ENCODE measurements around the gene RNH1.

The RNH1 gene

DNA sequence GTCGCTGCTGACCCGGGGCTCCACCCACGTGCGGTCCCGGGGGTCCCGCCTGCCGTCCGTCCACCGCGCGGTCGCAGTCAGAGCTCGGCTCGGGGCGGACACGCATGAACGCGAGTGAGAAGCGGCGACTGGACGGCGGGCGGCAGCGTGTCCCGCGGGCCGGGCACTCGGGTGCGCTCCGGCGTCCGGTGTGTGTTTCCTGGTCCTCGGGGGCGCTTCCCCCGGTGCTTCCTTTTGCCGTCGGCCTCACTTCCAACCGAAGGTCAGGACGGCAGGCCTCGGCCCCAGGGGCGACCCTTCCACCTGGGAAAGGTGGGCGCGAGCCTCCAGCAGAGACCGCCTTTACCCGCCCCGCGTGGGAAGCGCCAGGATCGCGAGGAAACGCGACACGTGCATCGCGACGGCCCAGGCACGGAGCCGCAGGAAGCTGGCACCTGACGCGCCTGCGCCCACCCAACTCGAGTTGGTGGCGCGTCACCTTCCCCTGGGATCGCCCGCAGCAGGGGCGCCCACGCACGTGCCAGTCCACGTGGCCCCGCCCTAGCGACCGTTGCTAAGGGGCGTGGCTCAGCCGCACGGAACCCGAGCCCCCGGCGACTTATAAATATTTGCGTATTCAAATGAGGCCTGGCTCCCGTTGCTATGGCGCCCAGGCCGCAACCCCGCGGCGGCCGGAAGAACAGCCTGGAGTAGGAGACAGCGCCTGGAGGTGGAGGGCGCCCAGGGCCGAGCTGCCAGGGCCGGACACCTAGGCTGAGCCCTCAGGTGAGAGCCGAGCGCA is 30.0 kb upstream of the RNH1 start, which contains the start of gene LRRC56:
LRRC56 (plus strand) TSS at position 687 of the 781 bp plus-strand sequence. CDS start 3,158 bp downstream, outside the sequence.
- peak; percentile 96 for DNase-seq

DNA sequence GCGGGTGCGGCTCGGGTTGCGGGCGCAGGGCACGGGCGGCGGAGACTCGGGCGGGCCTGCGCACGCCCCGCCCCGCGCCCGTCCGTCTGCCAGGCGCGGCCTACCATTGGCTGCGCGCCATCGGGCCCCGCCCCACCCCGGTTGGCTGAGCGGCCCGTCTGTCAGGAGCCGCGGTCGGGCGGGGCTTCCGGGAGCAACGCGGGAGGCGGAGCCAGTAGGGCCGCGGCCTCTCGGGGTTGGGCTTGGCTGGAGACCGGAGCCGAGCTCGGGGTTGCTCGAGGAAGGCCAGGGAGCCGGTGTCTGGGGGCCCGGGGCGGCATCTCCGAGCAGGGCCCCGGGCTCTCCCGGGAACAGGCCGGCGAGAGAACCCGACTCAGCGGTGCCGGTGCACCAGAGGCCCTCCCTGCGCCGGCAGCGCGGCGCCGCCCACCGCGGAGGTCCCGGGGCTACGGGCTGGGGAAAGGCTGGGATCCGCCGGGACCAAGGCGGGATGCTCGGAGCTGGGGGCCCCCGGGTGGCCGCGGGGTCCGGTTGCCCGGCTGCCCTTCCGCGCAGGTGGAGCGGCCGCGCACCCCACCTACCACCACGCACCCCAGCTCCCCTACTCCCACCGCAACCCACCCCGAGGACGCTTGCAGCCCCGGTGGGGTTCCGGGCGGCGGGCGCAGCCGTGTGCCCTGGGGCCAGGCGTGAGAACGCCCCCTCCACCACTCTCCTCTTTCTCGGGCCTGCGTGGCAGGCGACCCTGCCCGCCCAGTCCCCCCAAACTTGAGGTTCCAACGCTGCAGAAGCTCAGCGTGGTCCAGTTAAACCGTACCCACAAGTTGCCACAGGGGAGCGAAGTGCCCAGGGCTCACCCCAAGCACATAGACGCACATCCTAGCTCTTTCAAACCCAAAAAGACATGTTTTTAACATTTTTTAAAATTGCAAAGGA is 28.7 kb upstream of the RNH1 start, which contains the start of gene HRAS:
HRAS (minus strand) TSS at position 58 of the 936 bp plus-strand sequence.
- peak; percentile 97 for DNase-seq

DNA sequence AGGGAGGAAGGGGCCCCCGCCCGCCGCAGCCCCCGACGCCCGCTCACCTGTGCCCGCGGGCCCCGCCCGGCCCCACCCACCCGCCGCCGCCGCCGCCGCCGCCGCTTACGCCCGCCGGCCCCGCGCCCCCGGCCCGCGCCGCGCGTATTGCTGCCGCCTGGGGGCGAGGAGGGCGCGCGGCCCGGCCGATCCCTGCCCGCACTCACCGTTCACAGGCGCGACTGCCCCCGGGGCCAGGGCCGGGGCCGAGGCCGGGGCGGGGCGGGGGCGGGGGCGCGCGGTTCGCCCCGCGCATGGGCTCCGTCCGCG is 28.1 kb upstream of the RNH1 start:
- no peak for DNase-seq

DNA sequence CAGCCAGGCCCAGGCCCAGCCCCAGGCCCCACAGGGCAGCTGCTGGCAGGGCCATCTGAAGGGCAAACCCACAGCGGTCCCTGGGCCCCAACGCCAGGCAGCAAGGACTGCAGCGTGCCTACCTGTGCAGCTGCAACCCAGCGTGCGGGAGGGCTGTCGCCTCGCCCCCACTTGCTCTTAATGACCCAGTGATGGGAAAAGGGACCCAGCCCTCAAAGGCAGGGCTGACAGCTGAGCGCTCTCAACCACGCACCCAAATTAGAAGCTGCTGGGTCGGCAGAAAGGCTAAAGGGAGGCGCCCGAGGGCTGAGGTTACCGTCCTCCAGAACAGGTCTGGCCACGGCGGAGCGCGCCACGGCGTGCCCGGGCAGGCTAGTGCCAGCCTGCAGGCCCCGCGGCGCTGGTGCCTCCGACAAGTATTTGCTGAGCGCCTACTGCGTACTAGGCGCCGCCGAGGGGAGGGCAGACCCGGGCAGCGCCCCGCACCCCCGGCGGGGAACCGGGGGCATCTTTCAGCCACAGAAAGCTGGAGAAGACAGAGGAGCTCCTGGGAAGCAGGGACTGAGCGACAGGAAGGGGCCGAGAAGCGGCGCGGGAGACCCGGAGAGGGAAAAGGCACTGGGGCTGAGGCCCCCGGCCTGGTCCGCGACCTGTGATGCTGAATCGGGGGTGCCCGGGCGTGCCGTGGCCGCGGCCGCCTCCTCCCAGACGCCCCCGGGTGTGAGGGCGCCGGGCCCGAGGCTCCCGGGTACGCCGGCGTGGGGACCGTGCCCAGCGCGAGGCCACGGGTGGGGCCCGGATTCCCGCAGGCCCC is 27.6 kb upstream of the RNH1 start:
- DNase-seq: no peak

DNA sequence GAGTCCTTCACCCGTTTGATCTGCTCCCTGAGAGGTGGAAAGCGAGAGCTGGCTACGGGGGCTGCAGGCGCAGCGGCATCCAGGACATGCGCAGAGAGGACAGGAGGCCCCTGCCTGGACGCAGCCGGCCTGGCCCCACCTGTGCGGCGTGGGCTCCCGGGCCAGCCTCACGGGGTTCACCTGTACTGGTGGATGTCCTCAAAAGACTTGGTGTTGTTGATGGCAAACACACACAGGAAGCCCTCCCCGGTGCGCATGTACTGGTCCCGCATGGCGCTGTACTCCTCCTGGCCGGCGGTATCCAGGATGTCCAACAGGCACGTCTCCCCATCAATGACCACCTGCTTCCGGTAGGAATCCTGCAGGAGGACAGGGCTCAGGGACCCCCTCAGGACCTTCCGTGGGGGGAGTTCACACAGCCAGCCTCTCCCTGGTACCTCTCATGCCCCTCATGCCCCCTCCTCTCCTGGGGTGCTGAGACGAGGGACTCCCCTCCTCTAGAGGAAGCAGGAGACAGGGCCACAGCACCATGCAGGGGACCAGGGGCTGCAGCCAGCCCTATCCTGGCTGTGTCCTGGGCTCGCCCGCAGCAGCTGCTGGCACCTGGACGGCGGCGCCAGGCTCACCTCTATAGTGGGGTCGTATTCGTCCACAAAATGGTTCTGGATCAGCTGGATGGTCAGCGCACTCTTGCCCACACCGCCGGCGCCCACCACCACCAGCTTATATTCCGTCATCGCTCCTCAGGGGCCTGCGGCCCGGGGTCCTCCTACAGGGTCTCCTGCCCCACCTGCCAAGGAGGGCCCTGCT is 26.7 kb upstream of the RNH1 start:
- no peak for DNase-seq

DNA sequence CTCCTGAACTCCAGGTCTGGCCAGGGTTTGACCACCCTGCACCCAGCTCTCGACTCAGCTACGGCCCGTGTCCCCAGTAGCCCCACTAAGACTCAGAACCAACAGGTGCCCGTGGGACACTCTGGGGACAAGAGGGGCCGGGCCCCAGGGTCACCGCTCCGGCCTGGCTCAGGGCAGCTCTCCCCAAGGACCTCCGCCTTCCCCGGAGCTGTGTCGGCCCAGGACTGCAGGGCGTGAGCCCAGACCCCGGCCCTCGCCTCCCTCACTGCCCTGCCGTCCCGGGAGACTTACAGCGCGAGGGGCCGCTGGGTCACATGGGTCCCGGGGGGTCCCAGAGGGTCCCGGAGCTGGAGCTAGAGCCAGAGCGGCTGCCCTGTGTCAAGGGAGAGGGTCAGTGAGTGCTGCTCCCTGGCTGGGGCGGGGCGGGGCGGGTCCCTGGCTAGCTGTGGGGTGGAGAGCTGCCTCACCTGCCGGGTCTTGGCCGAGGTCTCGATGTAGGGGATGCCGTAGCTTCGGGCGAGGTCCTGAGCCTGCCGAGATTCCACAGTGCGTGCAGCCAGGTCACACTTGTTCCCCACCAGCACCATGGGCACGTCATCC is 26.0 kb upstream of the RNH1 start:
- no peak for DNase-seq

DNA sequence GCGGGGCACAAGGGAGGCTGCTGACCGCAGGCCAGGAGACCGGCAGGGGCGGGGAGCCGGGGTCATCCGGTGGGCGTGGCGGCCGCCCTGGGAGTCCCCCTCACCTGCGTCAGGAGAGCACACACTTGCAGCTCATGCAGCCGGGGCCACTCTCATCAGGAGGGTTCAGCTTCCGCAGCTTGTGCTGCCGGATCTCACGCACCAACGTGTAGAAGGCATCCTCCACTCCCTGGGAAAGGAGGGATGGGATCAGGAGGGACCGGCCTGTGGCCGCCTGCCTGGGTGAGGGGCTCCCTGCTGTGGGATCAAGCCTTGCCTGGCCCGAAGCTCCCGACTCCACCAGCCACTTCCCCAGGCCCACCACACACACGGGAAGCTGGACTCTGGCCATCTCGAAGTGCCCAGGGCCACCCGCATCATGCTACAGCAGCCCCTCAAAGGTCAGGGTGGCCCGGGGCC is 25.5 kb upstream of the RNH1 start:
- DNase-seq: no peak

DNA sequence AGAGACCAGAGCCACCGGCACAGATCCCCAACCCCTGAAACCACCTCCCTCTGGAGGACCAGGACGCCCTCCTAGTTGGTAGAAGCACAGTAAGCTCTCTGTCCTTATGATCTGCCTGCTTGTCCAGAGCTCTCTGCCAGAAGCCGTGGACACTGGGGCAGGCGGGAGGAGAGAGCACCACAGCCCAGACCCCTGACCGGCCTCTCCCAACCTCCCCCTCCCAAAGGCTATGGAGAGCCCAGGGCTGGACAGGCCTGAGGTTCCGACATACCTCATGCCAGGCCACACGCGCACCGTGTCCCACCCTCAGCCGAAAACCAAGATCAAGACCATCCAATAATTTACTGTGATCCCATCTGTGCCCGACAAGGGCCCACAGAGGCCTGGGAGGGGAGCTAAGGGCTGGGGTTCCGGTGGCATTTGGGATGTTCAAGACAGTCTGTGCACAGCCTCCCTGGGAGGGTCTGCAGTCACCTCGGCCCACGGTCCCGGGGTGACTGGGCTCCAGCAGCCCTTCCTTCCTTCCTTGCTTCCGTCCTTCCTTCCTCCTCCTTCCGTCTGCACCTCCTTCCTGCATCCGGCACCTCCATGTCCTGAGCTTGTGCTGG is 25.0 kb upstream of the RNH1 start:
- DNase-seq: no peak

DNA sequence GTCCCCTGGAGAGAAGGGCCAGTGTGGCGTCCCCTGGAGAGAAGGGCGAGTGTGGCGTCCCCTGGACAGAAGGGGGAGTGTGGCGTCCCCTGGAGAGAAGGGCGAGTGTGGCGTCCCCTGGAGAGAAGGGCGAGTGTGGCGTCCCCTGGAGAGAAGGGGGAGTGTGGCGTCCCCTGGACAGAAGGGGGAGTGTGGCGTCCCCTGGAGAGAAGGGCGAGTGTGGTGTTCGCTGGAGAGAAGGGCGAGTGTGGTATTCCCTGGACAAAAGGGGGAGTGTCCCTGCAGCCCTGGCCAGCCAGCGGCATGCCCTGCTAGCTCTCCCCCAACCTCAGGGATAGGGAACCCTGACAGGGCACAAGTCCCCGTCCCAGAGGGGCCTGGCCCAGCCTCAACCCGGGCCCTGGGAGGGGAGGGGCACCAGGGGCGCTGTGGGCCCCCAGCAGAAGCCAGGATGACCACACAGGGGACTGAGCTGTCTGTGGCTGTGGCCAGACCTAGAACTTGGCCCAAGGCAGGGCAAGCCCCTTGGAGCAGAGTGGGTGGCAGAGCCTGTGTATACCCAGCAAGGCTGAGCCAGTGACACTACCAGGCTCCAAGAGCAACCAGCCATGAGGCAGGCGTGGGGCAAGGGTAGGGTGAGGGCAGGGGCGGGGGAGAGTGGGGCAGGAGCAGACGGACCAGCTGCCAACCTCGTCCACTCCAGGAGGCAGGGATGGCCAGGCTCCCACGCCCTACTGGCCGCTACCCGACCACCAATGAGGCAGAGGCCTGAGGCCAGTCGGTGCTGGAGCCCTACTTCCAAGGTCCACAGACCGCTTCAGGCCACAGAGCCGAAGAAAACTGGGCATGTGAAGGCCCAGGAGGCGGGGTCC is 24.2 kb upstream of the RNH1 start:
- no peak for DNase-seq

DNA sequence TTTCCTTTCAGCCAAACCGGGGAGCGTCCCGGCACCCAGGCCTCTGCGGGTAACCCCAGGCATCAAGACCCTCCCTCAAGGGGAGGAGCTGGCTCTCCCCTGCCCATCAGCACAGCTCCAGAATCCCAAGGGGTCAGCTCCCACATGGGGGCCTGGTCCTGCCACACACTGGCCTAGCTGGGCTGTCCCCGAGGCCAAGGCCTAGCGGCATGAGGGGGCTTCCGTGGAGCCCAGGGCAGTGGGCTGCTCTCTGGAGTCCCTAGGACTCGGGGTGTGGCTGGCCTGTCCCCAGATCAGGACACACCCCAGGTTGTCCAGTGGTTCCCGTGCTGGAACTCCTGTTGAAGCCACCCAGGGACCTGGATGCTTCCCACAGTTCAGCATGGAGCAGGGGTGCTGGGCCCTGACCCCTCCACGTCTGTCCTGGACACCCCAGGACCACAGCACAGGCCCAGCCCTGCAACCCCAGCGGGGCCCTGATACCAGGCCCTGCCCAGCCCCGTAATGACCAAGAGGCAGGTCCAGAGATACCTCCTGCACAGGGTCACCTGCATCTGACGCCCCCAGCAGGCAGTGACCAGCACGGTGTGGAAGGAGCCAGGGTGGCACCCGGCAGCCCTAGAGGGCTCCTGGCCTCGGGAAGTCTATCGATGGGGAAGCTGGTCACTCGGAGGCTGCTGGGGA is 22.8 kb upstream of the RNH1 start:
- DNase-seq: no peak

DNA sequence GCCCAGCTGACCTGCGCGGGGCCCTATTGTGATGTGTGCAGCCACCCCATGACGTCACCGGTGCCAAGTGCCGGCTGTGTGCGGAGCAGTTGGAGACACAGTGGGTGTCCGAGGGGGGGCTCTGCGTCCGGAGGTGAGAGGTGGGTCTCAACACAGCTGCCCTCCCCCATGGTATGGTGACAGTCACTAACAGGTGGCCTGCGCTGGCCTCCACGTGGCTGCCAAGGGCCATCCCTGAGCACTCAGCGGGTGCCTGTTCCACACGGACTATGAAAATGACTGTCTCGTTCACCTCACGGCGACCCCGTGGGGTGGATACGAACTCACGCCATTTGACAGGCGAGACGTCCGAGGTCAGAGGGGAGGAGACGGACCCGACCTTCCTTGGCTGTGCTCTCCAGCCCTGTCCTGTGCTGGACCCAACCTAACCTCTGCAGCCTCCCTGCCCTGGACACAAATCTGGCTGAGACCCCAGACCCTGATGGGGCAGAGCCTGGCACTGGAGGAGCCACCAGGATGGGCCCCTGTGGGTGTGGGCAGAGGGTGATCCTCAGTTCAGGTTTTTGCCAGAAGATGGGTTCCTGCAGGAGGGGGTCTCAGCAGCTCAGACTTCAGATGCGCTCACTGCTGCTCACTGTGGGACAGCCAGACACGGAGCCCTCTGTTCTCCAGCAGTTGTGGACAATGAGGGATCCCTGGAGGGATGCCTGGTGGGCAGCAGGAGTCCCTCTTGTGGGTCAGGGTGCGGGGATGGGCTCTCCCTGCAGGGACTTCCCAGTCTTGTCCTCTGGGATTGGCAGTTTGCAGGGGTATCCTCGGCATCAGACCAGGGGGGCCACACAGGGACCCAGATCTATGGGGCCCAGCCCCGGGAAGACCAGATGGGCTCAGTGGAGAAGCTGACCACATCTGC is 22.0 kb upstream of the RNH1 start:
- DNase-seq: no peak

DNA sequence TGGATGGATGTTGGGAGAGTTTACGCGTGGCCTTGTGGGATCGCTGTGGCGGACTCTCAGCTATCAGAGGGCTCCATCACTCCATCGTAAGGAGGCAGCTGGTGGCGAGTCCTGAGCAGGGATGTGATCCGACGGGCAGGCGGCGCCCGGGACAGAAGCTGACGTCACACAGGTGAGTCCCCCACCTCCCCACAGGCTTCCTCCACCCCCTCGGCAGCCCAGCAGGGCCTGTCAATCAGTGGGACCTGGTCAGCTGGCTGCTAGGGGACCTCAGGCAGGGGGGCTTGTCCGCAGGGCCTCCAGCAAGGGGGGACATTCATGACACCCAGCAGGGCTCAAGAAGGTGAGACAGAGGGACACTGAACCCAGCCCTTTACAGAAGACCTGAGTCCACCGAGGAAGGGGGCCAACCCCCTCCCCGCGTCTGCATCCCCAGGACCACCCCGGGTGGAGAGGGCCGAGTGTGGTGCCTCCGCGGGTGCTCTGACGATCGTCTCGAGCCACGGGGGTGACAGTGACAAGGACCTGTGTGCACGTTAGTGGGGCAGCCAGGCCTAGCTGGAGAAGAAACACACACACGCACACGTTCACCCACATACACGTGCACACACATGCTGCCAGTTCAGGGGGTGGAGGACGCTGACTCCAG is 21.2 kb upstream of the RNH1 start:
- DNase-seq: no peak

DNA sequence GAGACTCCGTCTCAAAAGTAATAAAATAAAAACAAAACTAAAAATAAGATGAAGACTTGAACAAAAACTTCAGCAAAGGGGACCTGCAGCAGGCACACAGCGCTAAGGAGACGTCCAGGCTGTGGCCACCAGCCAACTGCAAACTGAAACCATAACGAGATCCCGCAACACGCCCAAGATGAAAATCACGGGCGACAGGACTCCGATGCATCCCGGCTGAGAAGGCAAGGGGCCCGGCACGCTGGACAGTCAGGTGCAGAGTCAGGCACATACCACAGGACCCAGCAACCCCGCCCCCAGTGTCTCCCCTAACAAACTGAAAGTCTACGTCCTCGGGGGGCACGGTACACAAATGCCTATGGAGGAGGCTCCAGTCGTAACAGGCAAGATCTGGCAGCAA is 19.1 kb upstream of the RNH1 start:
- DNase-seq: no peak

DNA sequence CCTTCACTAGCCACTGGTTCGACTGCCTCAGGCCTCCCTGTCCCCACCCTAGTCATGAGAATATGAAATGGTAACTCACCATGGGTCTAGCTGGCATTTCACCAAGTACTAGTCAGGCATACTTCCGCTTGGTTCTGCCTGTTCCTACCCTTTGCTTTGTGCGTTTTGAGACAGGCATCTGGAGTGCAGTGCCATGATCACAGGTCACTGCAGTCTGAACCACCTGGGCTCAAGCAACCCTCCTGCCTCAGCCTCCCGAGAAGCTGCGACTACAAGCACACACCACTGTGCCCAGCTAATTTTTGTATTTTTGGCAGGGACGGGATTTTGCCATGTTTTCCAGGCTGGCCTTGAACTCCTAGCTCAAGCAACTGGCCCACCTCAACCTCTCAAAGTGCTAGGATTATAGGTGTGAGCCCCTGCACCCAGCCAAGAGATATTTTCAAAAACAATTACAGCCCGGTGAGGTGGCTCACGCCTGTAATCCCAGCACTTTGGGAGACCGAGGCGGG is 14.2 kb upstream of the RNH1 start:
- no peak for DNase-seq

DNA sequence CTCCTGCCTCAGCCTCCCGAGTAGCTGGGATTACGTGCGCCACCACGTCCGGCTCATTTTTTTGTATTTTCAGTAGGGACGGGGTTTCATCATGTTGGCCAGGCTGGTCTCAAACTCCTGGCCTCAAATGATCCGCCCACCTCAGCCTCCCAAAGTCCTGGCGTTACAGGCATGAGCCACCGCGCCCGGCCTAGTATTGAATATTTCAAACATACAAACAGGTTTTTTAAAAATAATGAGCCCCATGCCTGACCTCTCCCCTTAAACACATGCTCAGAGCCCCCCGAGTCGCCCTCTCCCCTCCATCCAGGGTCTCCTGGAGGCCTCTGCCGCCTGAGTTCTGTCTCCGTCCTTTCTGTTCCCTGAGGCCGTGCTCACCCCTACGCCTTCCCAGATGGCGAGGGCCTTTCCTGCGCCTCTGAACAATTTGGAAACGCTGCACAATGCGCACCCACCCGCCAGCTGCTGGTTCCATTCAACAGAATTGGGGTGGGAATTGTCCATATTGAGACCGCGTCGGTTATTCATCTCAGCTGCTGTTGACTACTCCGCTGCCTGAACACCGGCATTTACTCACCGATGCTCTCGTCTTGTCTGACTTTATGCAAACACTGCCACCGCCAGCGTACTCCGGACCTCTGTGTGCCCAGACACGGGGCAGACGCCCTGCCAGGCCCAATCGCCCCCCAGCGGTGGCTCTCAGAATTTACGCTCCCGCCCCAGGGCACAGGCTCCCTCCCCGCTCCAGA is 13.6 kb upstream of the RNH1 start:
- DNase-seq: no peak

DNA sequence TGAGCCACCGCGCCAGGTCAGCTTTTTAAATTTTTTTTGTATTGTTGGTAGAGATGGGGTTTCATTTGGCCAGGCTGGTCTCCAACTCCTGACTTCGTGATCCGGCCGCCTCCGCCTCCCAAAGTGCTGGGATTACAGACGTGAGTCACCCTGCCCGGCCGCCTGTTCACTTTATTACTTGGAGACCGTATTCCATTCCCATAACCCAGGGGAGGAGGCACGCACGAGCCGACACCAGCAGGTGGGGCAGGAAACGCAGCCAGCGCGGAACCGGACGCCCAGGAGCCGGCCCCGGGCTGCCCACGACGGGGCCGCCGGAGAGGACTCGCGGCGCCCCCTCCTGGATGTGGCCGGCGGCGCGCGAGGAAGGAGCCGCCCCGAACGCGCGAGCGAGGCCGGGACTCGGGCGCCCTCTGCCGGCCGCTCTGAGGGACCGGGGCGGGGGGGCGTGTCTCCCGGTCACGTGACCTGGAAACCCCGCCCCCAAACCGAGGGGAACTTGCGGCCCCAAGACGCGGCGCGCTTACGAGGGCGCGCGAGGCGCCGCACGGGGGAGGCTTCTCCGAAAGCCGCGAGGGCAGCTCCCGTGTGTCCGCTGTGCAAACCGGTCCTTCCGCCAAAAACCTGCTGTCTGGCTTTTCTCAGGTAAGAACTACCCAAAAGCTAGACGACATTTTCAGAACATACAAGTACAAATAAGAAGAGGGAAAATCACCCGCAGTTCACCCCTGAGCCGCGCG is 11.6 kb upstream of the RNH1 start:
- DNase-seq: no peak

Data from OCI-M1 (cell line).